ENCODE results near the gene CELA3A.
"Not testable (repeated sequence)": the region's sequence is repeated elsewhere in the genome, so short reads cannot be mapped to it uniquely, and the experiment has no call there.

The CELA3A gene

GRCh38 chr1:21982122-21982521 lies 19.3 kb upstream of the CELA3A start:
- H3K9me3 ChIP-seq (ENCODE audit: control extremely low read depth in 1 of 5, control insufficient read depth in 4 of 5, insufficient read depth in 2 of 5, low read depth in 1 of 5, low read length in 4 of 5); H3K27ac ChIP-seq (ENCODE audit: insufficient read depth in 1 of 2, low read depth in 1 of 2, low read length in 2 of 2, poor library complexity in 1 of 2, severe bottlenecking in 2 of 2); POLR2A ChIA-PET; H3K27me3 ChIP-seq (replicated peaks in 2 of 5; ENCODE audit: control insufficient read depth in 4 of 5, insufficient read depth in 5 of 5, low read length in 4 of 5); H3K4me3 ChIP-seq (ENCODE audit: control insufficient read depth in 1 of 7, extremely low read depth in 1 of 7, insufficient read depth in 4 of 7, low read depth in 2 of 7, low read length in 6 of 7); H3K36me3 ChIP-seq (ENCODE audit: control insufficient read depth in 4 of 4, insufficient read depth in 4 of 4, low read length in 3 of 4); CTCF ChIA-PET; DNase-seq; H3K4me1 ChIP-seq (ENCODE audit: control extremely low read depth in 1 of 4, control insufficient read depth in 4 of 4, insufficient read depth in 4 of 4, low read length in 3 of 4): not testable (repeated sequence)
- 100% methylated on average over 6 of the region's 6 CpGs for WGBS (ENCODE audit: insufficient coverage)

- H3K27ac ChIP-seq (ENCODE audit: insufficient read depth in 1 of 2, low read depth in 1 of 2, low read length in 2 of 2, poor library complexity in 1 of 2, severe bottlenecking in 2 of 2); H3K27me3 ChIP-seq (replicated peaks in 2 of 5; ENCODE audit: control insufficient read depth in 4 of 5, insufficient read depth in 5 of 5, low read length in 4 of 5); H3K9me3 ChIP-seq (ENCODE audit: control extremely low read depth in 1 of 5, control insufficient read depth in 4 of 5, insufficient read depth in 2 of 5, low read depth in 1 of 5, low read length in 4 of 5); H3K4me1 ChIP-seq (ENCODE audit: control extremely low read depth in 1 of 4, control insufficient read depth in 4 of 4, insufficient read depth in 4 of 4, low read length in 3 of 4); POLR2A ChIA-PET; H3K36me3 ChIP-seq (ENCODE audit: control insufficient read depth in 4 of 4, insufficient read depth in 4 of 4, low read length in 3 of 4); H3K4me3 ChIP-seq (ENCODE audit: control insufficient read depth in 1 of 7, extremely low read depth in 1 of 7, insufficient read depth in 4 of 7, low read depth in 2 of 7, low read length in 6 of 7); DNase-seq; CTCF ChIA-PET: not testable (repeated sequence)
- WGBS (ENCODE audit: insufficient coverage): no CpG with 5 or more reads among the region's 15 CpGs
Measured at GRCh38 chr1:21983539-21983938, 17.9 kb upstream of the CELA3A start.

GRCh38 chr1:21985893-21986292 lies 15.6 kb upstream of the CELA3A start:
- no CpG with 5 or more reads among the region's 5 CpGs for WGBS (ENCODE audit: insufficient coverage)

DNA sequence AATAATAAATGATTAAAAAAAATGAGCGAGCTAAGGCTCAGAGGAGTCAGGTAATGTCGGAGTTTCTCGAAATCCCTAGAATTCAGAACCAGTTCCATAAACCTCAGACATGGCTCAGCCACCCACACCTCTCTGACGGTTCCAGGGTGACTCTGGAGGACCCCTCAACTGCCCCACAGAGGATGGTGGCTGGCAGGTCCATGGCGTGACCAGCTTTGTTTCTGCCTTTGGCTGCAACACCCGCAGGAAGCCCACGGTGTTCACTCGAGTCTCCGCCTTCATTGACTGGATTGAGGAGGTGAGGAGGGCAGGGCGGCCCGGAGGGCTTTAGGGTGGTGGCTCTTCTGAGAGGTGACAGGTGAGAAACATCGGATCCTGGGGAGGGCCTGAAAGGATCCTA lies 15.1 kb upstream of the CELA3A start:
- H3K36me3 ChIP-seq (ENCODE audit: control insufficient read depth in 4 of 4, insufficient read depth in 4 of 4, low read length in 3 of 4); H3K4me3 ChIP-seq (ENCODE audit: control insufficient read depth in 1 of 7, extremely low read depth in 1 of 7, insufficient read depth in 4 of 7, low read depth in 2 of 7, low read length in 6 of 7); POLR2A ChIA-PET; H3K9me3 ChIP-seq (ENCODE audit: control extremely low read depth in 1 of 5, control insufficient read depth in 4 of 5, insufficient read depth in 2 of 5, low read depth in 1 of 5, low read length in 4 of 5); H3K27me3 ChIP-seq (replicated peaks in 2 of 5; ENCODE audit: control insufficient read depth in 4 of 5, insufficient read depth in 5 of 5, low read length in 4 of 5); H3K27ac ChIP-seq (ENCODE audit: insufficient read depth in 1 of 2, low read depth in 1 of 2, low read length in 2 of 2, poor library complexity in 1 of 2, severe bottlenecking in 2 of 2); H3K4me1 ChIP-seq (ENCODE audit: control extremely low read depth in 1 of 4, control insufficient read depth in 4 of 4, insufficient read depth in 4 of 4, low read length in 3 of 4); DNase-seq; CTCF ChIA-PET: not testable (repeated sequence)
- 100% methylated on average over 3 of the region's 12 CpGs for WGBS (ENCODE audit: insufficient coverage)

More at GRCh38 chr1:21985893-21986292, 15.6 kb upstream of the CELA3A start:
- POLR2A ChIA-PET; CTCF ChIA-PET; H3K36me3 ChIP-seq (ENCODE audit: control insufficient read depth in 4 of 4, insufficient read depth in 4 of 4, low read length in 3 of 4); H3K27me3 ChIP-seq (replicated peaks in 2 of 5; ENCODE audit: control insufficient read depth in 4 of 5, insufficient read depth in 5 of 5, low read length in 4 of 5); H3K4me3 ChIP-seq (ENCODE audit: control insufficient read depth in 1 of 7, extremely low read depth in 1 of 7, insufficient read depth in 4 of 7, low read depth in 2 of 7, low read length in 6 of 7); DNase-seq; H3K27ac ChIP-seq (ENCODE audit: insufficient read depth in 1 of 2, low read depth in 1 of 2, low read length in 2 of 2, poor library complexity in 1 of 2, severe bottlenecking in 2 of 2); H3K4me1 ChIP-seq (ENCODE audit: control extremely low read depth in 1 of 4, control insufficient read depth in 4 of 4, insufficient read depth in 4 of 4, low read length in 3 of 4); H3K9me3 ChIP-seq (ENCODE audit: control extremely low read depth in 1 of 5, control insufficient read depth in 4 of 5, insufficient read depth in 2 of 5, low read depth in 1 of 5, low read length in 4 of 5): not testable (repeated sequence)

GRCh38 chr1:21989672-21990393 lies 11.6 kb upstream of the CELA3A start:
- H3K27ac ChIP-seq (ENCODE audit: insufficient read depth in 1 of 2, low read depth in 1 of 2, low read length in 2 of 2, poor library complexity in 1 of 2, severe bottlenecking in 2 of 2); H3K36me3 ChIP-seq (ENCODE audit: control insufficient read depth in 4 of 4, insufficient read depth in 4 of 4, low read length in 3 of 4); CTCF ChIA-PET; H3K27me3 ChIP-seq (replicated peaks in 2 of 5; ENCODE audit: control insufficient read depth in 4 of 5, insufficient read depth in 5 of 5, low read length in 4 of 5); H3K9me3 ChIP-seq (ENCODE audit: control extremely low read depth in 1 of 5, control insufficient read depth in 4 of 5, insufficient read depth in 2 of 5, low read depth in 1 of 5, low read length in 4 of 5); H3K4me3 ChIP-seq (ENCODE audit: control insufficient read depth in 1 of 7, extremely low read depth in 1 of 7, insufficient read depth in 4 of 7, low read depth in 2 of 7, low read length in 6 of 7); DNase-seq; H3K4me1 ChIP-seq (ENCODE audit: control extremely low read depth in 1 of 4, control insufficient read depth in 4 of 4, insufficient read depth in 4 of 4, low read length in 3 of 4); POLR2A ChIA-PET: not testable (repeated sequence)
- no CpG with 5 or more reads among the region's 5 CpGs for WGBS (ENCODE audit: insufficient coverage)

DNA sequence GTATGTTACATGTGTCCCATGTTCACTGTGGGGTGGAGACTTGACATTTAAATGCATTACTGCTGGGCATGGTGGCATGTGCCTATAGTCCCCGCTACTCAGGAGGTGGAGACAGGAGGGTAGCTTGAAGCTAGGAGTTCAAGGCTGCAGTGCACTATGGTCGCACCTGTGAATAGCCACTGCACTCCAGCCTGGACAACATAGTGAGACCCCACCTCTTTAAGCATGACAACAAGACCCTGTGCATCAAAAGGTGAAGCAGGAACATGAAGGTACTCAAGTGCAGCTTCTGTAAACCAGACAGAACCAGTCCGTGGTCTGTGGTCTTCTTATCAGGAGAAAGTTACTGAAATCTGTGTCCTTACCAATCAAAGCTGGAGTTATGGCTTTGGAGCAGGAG lies 9.3 kb upstream of the CELA3A start:
- 79% methylated on average over 2 of the region's 3 CpGs for WGBS (ENCODE audit: insufficient coverage)
- H3K4me3 ChIP-seq (ENCODE audit: control insufficient read depth in 1 of 7, extremely low read depth in 1 of 7, insufficient read depth in 4 of 7, low read depth in 2 of 7, low read length in 6 of 7); H3K36me3 ChIP-seq (ENCODE audit: control insufficient read depth in 4 of 4, insufficient read depth in 4 of 4, low read length in 3 of 4); H3K27ac ChIP-seq (ENCODE audit: insufficient read depth in 1 of 2, low read depth in 1 of 2, low read length in 2 of 2, poor library complexity in 1 of 2, severe bottlenecking in 2 of 2); H3K9me3 ChIP-seq (ENCODE audit: control extremely low read depth in 1 of 5, control insufficient read depth in 4 of 5, insufficient read depth in 2 of 5, low read depth in 1 of 5, low read length in 4 of 5); DNase-seq; POLR2A ChIA-PET; H3K4me1 ChIP-seq (ENCODE audit: control extremely low read depth in 1 of 4, control insufficient read depth in 4 of 4, insufficient read depth in 4 of 4, low read length in 3 of 4); H3K27me3 ChIP-seq (replicated peaks in 2 of 5; ENCODE audit: control insufficient read depth in 4 of 5, insufficient read depth in 5 of 5, low read length in 4 of 5): not testable (repeated sequence)
- CTCF ChIA-PET: interaction anchor here (0.7 to 1.6 kb wide), 3 partner anchors 9 to 74 kb away, joined by 3 read pairs; partner anchors contain the start of gene CELA3A

- CTCF ChIA-PET; H3K27ac ChIP-seq (ENCODE audit: insufficient read depth in 1 of 2, low read depth in 1 of 2, low read length in 2 of 2, poor library complexity in 1 of 2, severe bottlenecking in 2 of 2); H3K4me1 ChIP-seq (ENCODE audit: control extremely low read depth in 1 of 4, control insufficient read depth in 4 of 4, insufficient read depth in 4 of 4, low read length in 3 of 4); H3K4me3 ChIP-seq (ENCODE audit: control insufficient read depth in 1 of 7, extremely low read depth in 1 of 7, insufficient read depth in 4 of 7, low read depth in 2 of 7, low read length in 6 of 7); H3K9me3 ChIP-seq (ENCODE audit: control extremely low read depth in 1 of 5, control insufficient read depth in 4 of 5, insufficient read depth in 2 of 5, low read depth in 1 of 5, low read length in 4 of 5); DNase-seq; H3K27me3 ChIP-seq (replicated peaks in 2 of 5; ENCODE audit: control insufficient read depth in 4 of 5, insufficient read depth in 5 of 5, low read length in 4 of 5); H3K36me3 ChIP-seq (ENCODE audit: control insufficient read depth in 4 of 4, insufficient read depth in 4 of 4, low read length in 3 of 4); POLR2A ChIA-PET: not testable (repeated sequence)
- 92% methylated on average over 7 of the region's 8 CpGs for WGBS (ENCODE audit: insufficient coverage)
Measured at GRCh38 chr1:21994716-21995115, 6.7 kb upstream of the CELA3A start.

Data from common myeloid progenitor, CD34-positive (primary cell).